ENCODE data around the gene HSD17B8. TPM values are rescaled to one million over a fixed set of nuclear protein-coding genes. Genes with fewer than 3 reads are reported as not detected.

Gene HSD17B8
- polyA plus RNA-seq, 1 of the 3 experiments (the other 2 are of a cell fraction): 37.5 TPM

- peaks cover 14% of the 10 kb centered on the region; the same call in 1 of the 2 replicates for H3K79me2 ChIP-seq (ENCODE audit: insufficient read depth)
- H4K20me1 ChIP-seq (ENCODE audit: insufficient read depth): no peaks in the 10 kb centered on the region
- no peak overlapping the region for H3K9ac ChIP-seq
- 89% methylated on average over 14 of the region's 17 CpGs for WGBS (ENCODE audit: low lambda C conversion rate)
- H3K4me2 ChIP-seq: no peak overlapping the region
- H3K9me2 ChIP-seq: no peaks in the 10 kb centered on the region
- no peak overlapping the region for H2AFZ ChIP-seq (ENCODE audit: low read depth)
- no peak overlapping the region for H3K4me3 ChIP-seq (ENCODE audit: low read depth in 2 of 2, low read length in 1 of 2)
- H3K9me3 ChIP-seq: no peaks in the 10 kb centered on the region
- H3K27me3 ChIP-seq (ENCODE audit: insufficient read depth): no peaks in the 10 kb centered on the region
- H3F3A ChIP-seq (replicated peaks; ENCODE audit: insufficient read depth): peaks cover 9% of the 10 kb centered on the region
- no peak for TF ChIP-seq MXI1 (IDR thresholded peaks at IDR 0.05; ENCODE audit: low read depth, low read length)
- TF ChIP-seq RFX5 (IDR thresholded peaks at IDR 0.05; ENCODE audit: low read length): no peak
- TF ChIP-seq TAF1 (IDR thresholded peaks at IDR 0.05; ENCODE audit: borderline replicate concordance, low read depth, low read length): no peak
- no peak for TF ChIP-seq ELF1 (IDR thresholded peaks at IDR 0.05)
- TF ChIP-seq YY1 (IDR thresholded peaks at IDR 0.05; ENCODE audit: low read depth): no peak
- no peak for TF ChIP-seq RCOR1 (IDR thresholded peaks at IDR 0.05; ENCODE audit: low read length)
- no peak for TF ChIP-seq POLR2AphosphoS5 (IDR thresholded peaks at IDR 0.05; ENCODE audit: low read depth, low read length)
- H3K36me3 ChIP-seq (replicated peaks in 1 of 2; ENCODE audit: control insufficient read depth in 1 of 2, insufficient read depth in 2 of 2, low read length in 1 of 2): peaks cover 10 to 19% of the 10 kb centered on the region in 2 experiments
- ChIA-PET POLR2A (interaction anchor here (0.6 kb wide), 1 partner anchor 43 kb away, joined by 3 read pairs; no protein-coding TSS in a partner anchor), CTCF (interaction anchor here (2.7 to 3.5 kb wide), 2 partner anchors 38 to 50 kb away, joined by 9 to 14 read pairs; no protein-coding TSS in a partner anchor)
- peaks cover 9 to 33% of the 10 kb centered on the region in 2 experiments; a peak in 3 of 4 replicates for H3K4me1 ChIP-seq (ENCODE audit: control insufficient read depth in 1 of 2, insufficient read depth in 2 of 2, low read depth in 1 of 2, low read length in 1 of 2)
- DNase-seq: peak; percentile 11
- H3K27ac ChIP-seq (ENCODE audit: low read depth in 2 of 2, low read length in 1 of 2): no peak overlapping the region
Measured at GRCh38 chr6:33211136-33211535, 6.7 kb downstream of the HSD17B8 start.

GRCh38 chr6:33211666-33212422 is 7.4 kb downstream of the HSD17B8 start:
- no peak for TF ChIP-seq FOSL2 (IDR thresholded peaks at IDR 0.05; ENCODE audit: borderline replicate concordance, low read depth)
- TF ChIP-seq USF2 (IDR thresholded peaks at IDR 0.05; ENCODE audit: borderline replicate concordance, low read depth, low read length): no peak
- no peak for TF ChIP-seq TCF12 (IDR thresholded peaks at IDR 0.05)
- no peak for TF ChIP-seq POLR2AphosphoS5 (IDR thresholded peaks at IDR 0.05; ENCODE audit: low read depth, low read length)
- no peak for TF ChIP-seq TEAD4 (IDR thresholded peaks at IDR 0.05; ENCODE audit: borderline replicate concordance, insufficient read depth)
- TF ChIP-seq, protein P1, sequence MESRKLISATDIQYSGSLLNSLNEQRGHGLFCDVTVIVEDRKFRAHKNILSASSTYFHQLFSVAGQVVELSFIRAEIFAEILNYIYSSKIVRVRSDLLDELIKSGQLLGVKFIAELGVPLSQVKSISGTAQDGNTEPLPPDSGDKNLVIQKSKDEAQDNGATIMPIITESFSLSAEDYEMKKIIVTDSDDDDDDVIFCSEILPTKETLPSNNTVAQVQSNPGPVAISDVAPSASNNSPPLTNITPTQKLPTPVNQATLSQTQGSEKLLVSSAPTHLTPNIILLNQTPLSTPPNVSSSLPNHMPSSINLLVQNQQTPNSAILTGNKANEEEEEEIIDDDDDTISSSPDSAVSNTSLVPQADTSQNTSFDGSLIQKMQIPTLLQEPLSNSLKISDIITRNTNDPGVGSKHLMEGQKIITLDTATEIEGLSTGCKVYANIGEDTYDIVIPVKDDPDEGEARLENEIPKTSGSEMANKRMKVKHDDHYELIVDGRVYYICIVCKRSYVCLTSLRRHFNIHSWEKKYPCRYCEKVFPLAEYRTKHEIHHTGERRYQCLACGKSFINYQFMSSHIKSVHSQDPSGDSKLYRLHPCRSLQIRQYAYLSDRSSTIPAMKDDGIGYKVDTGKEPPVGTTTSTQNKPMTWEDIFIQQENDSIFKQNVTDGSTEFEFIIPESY (IDR thresholded peaks at IDR 0.05; ENCODE audit: borderline replicate concordance, low read depth): no peak
- no peak for TF ChIP-seq GATA2 (CRISPR knock-in tag; IDR thresholded peaks at IDR 0.05)
- no peak for TF ChIP-seq SIN3A (IDR thresholded peaks at IDR 0.05; ENCODE audit: borderline replicate concordance, low read depth, low read length)
- Histone ChIP-seq H3K27ac (ENCODE audit: low read depth in 2 of 2, low read length in 1 of 2) (no peak overlapping the region), H3K27me3 (ENCODE audit: insufficient read depth) (no peaks in the 10 kb centered on the region), H3K9me2 (no peaks in the 10 kb centered on the region), H3K4me2 (no peak overlapping the region), H3K79me2 (ENCODE audit: insufficient read depth) (peaks cover 14% of the 10 kb centered on the region; the same call in 1 of the 2 replicates), H3F3A (replicated peaks; ENCODE audit: insufficient read depth) (peaks cover 3% of the 10 kb centered on the region), H4K20me1 (ENCODE audit: insufficient read depth) (no peaks in the 10 kb centered on the region), H3K4me1 (ENCODE audit: control insufficient read depth in 1 of 2, insufficient read depth in 2 of 2, low read depth in 1 of 2, low read length in 1 of 2) (peaks cover 4 to 31% of the 10 kb centered on the region in 2 experiments; a peak in 3 of 4 replicates), H3K9ac (no peak overlapping the region), H3K4me3 (ENCODE audit: low read depth in 2 of 2, low read length in 1 of 2) (no peak overlapping the region), H3K36me3 (replicated peaks in 1 of 2; ENCODE audit: control insufficient read depth in 1 of 2, insufficient read depth in 2 of 2, low read length in 1 of 2) (peaks cover 10 to 19% of the 10 kb centered on the region in 2 experiments), H3K9me3 (no peaks in the 10 kb centered on the region), H2AFZ (ENCODE audit: low read depth) (no peak overlapping the region)
- POLR2A ChIA-PET: interaction anchor here (1.0 to 1.4 kb wide), 2 partner anchors 17 to 60 kb away, joined by 3 to 4 read pairs; partner anchors contain the start of genes RPS18 and VPS52
- WGBS (ENCODE audit: low lambda C conversion rate): 85% methylated on average over 9 of the region's 18 CpGs
- DNase-seq: peak; percentile 10
- CTCF ChIA-PET: interaction anchor here (0.6 to 3.5 kb wide), 5 partner anchors 20 to 50 kb away, joined by 3 to 14 read pairs (median 4); no protein-coding TSS in a partner anchor

Data from SK-N-SH (cell line).